Liver (tissue), 9 donors: ENCODE data around the gene JAG2. TPM values are rescaled to one million over a fixed set of nuclear protein-coding genes. Genes with fewer than 3 reads are reported as not detected.
"Not testable (repeated sequence)": the region's sequence is repeated elsewhere in the genome, so short reads cannot be mapped to it uniquely, and the experiment has no call there.

Source experiments
- DNase-seq: peaks from one replicate; pipeline ENCODE4 v3.0.0-alpha.2; 2017; ENCODE audit warnings: low spot score
- H3K27ac ChIP-seq, 2 donors: one replicate each; pipeline ENCODE4 v1.7.0; 2013; ENCODE audit warnings: inconsistent platforms in 2 of 2, low read length in 2 of 2, control low read depth in 1 of 2, low read depth in 1 of 2, mild to moderate bottlenecking in 1 of 2
- H3K27me3 ChIP-seq, 4 donors: one replicate each; pipeline versions ENCODE4 v1.6.1 to v1.7.0; 2013; ENCODE audit warnings: low read length in 3 of 4, inconsistent platforms in 1 of 4, mild to moderate bottlenecking in 1 of 4, moderate library complexity in 1 of 4; ENCODE audit not compliant: control insufficient read depth in 4 of 4, insufficient read depth in 4 of 4
- H3K36me3 ChIP-seq, 4 donors: one replicate each; pipeline versions ENCODE4 v1.6.1 to v1.7.0; 2013; ENCODE audit warnings: low read length in 3 of 4, mild to moderate bottlenecking in 3 of 4, low read depth in 1 of 4, moderate library complexity in 1 of 4; ENCODE audit not compliant: control insufficient read depth in 4 of 4, insufficient read depth in 3 of 4
- H3K4me1 ChIP-seq, 4 donors: one replicate each; pipeline versions ENCODE4 v1.6.1 to v1.7.0; 2013; ENCODE audit warnings: low read length in 3 of 4, mild to moderate bottlenecking in 3 of 4, moderate library complexity in 1 of 4; ENCODE audit not compliant: control insufficient read depth in 4 of 4, insufficient read depth in 4 of 4
- H3K4me3 ChIP-seq, 3 donors: one replicate each; pipeline versions ENCODE4 v1.6.1 to v1.7.0; 2013; ENCODE audit warnings: low read length in 3 of 3, control low read depth in 1 of 3, low read depth in 1 of 3, mild to moderate bottlenecking in 1 of 3
- H3K9ac ChIP-seq, 2 donors: one replicate each; pipeline ENCODE4 v1.7.0; 2013; ENCODE audit warnings: low read length in 2 of 2, mild to moderate bottlenecking in 2 of 2, moderate library complexity in 2 of 2, control low read depth in 1 of 2, low read depth in 1 of 2
- H3K9me3 ChIP-seq, 4 donors: one replicate each; pipeline versions ENCODE4 v1.6.1 to v1.7.0; 2013; ENCODE audit warnings: low read length in 3 of 4; ENCODE audit not compliant: control insufficient read depth in 4 of 4
- ATF3 ChIP-seq: IDR thresholded peaks from 2 replicates; pipeline ENCODE4 v1.6.1; 2016; ENCODE audit warnings: antibody characterized with exemption
- EGR1 ChIP-seq, 2 donors: IDR thresholded peaks; 2 replicates each; pipeline ENCODE4 v1.6.1; 2016 to 2018; ENCODE audit warnings: antibody characterized with exemption in 2 of 2, low read depth in 2 of 2
- FOXA1 ChIP-seq: IDR thresholded peaks from 2 replicates; pipeline ENCODE4 v1.6.1; 2016; ENCODE audit warnings: antibody characterized with exemption
- FOXA2 ChIP-seq: IDR thresholded peaks from 2 replicates; pipeline ENCODE4 v1.6.1; 2016; ENCODE audit warnings: antibody characterized with exemption
- GABPA ChIP-seq, 2 donors: IDR thresholded peaks in 1 of 2; conservative IDR thresholded peaks in 1 of 2; 2 replicates each; pipeline ENCODE4 v1.6.1; 2016; ENCODE audit warnings: antibody characterized with exemption in 2 of 2, mild to moderate bottlenecking in 1 of 2, moderate library complexity in 1 of 2
- HNF4G ChIP-seq: IDR thresholded peaks from 2 replicates; pipeline ENCODE4 v1.6.1; 2016; ENCODE audit warnings: antibody characterized with exemption
- JUND ChIP-seq, 2 donors: IDR thresholded peaks; 2 replicates each; pipeline ENCODE4 v1.6.1; 2016; ENCODE audit warnings: antibody characterized with exemption in 2 of 2
- REST ChIP-seq: IDR thresholded peaks from 2 replicates; pipeline ENCODE4 v1.6.1; 2016; ENCODE audit warnings: antibody characterized with exemption, mild to moderate bottlenecking
- RXRA ChIP-seq, 2 donors: IDR thresholded peaks; 2 replicates each; pipeline ENCODE4 v1.6.1; 2017 to 2018; ENCODE audit warnings: antibody characterized with exemption in 2 of 2, mild to moderate bottlenecking in 1 of 2
- TAF1 ChIP-seq: conservative IDR thresholded peaks from 2 replicates; pipeline ENCODE4 v1.6.1; 2016; ENCODE audit warnings: antibody characterized with exemption, mild to moderate bottlenecking
- YY1 ChIP-seq: IDR thresholded peaks from 2 replicates; pipeline ENCODE4 v1.6.1; 2016; ENCODE audit warnings: antibody characterized with exemption, mild to moderate bottlenecking
- WGBS: extraction: QIAGEN DNeasy Blood & Tissue Kit; methylation state at CpG from one replicate; pipeline ENCODE4 v1.1.7; 2013; 5-methylcytosine and 5-hydroxymethylcytosine counted together
- polyA plus RNA-seq, 2 donors: library from polyadenylated mRNA; stranded (reverse) in 1 of 2; unstranded in 1 of 2; fragments of 200-250 nt in 1 of 2; fragments of >200 nt in 1 of 2; fragmentation: Nextera tagmentation in 1 of 2; extraction: Ambion mirVana in 1 of 2; gene quantifications; one replicate each; pipeline versions ENCODE4 v1.2.1 to v1.2.3, GENCODE V29; 2013 to 2015
- total RNA-seq, 2 donors: library from RNA; depleted of rRNA; stranded (reverse); fragments of >200 nt; gene quantifications; one replicate each; pipeline ENCODE4 v1.2.3, GENCODE V29; 2014
- donor health status: healthy.
- donor health status: healthy.
- donor health status: healthy.
- donor health status: healthy.
- donor health status: healthy.

JAG2 gene
- total and polyA plus RNA-seq, 4 donors, result 0.24 to 1.0 (median 0.54) TPM

- no peaks in the 10 kb centered on the region for H3K36me3 ChIP-seq
These were observed 51.3 kb downstream of the JAG2 start for GRCh38 chr14:105117257-105117646.

GRCh38 chr14:105116451-105117256 is 51.9 kb downstream of the JAG2 start:
- no peak for DNase-seq

More at GRCh38 chr14:105117257-105117646, 51.3 kb downstream of the JAG2 start:
- Histone ChIP-seq H3K27ac (no peak overlapping the region), H3K9me3 (peaks cover 4 to 11% (median 9%) of the 10 kb centered on the region in 4 donors), H3K27me3 (peaks cover 0 to 2% (median 0%) of the 10 kb centered on the region in 4 donors), H3K4me3 (no peak overlapping the region), H3K9ac (no peak overlapping the region), H3K4me1 (no peaks in the 10 kb centered on the region)
- WGBS, result 86% methylated on average over 2 of the region's 2 CpGs
- TF ChIP-seq JUND (IDR thresholded peaks at IDR 0.05), result no peak
- TF ChIP-seq YY1, result no peak
- no peak for TF ChIP-seq RXRA (IDR thresholded peaks at IDR 0.05)
- DNase-seq, result no peak

GRCh38 chr14:105109243-105109642 is 59.3 kb downstream of the JAG2 start:
- H3K9ac ChIP-seq, H3K9me3 ChIP-seq, H3K4me1 ChIP-seq, H3K27me3 ChIP-seq, H3K36me3 ChIP-seq, H3K27ac ChIP-seq, DNase-seq, H3K4me3 ChIP-seq: not testable (repeated sequence)
- 90% methylated on average over 8 of the region's 8 CpGs for WGBS

More at GRCh38 chr14:105116451-105117256, 51.9 kb downstream of the JAG2 start:
- no peak overlapping the region for H3K27ac ChIP-seq
- 87% methylated on average over 12 of the region's 12 CpGs for WGBS
- peaks cover 3 to 8% (median 5%) of the 10 kb centered on the region in 4 donors for H3K9me3 ChIP-seq
- no peaks in the 10 kb centered on the region for H3K27me3 ChIP-seq
- H3K4me3 ChIP-seq, result no peak overlapping the region
- H3K4me1 ChIP-seq, result no peaks in the 10 kb centered on the region
- TF ChIP-seq YY1, result no peak
- no peak for TF ChIP-seq FOXA1
- TF ChIP-seq REST, result no peak
- no peak for TF ChIP-seq FOXA2
- no peak for TF ChIP-seq JUND (IDR thresholded peaks at IDR 0.05)
- no peak for TF ChIP-seq HNF4G
- TF ChIP-seq GABPA (IDR thresholded peaks at IDR 0.05 in 1 of 2, conservative IDR thresholded peaks at IDR 0.05 in 1 of 2), result no peak
- no peak for TF ChIP-seq ATF3
- TF ChIP-seq EGR1 (IDR thresholded peaks at IDR 0.05; ENCODE audit: low read depth in 2 of 2), result no peak
- no peak for TF ChIP-seq TAF1
- no peak overlapping the region for H3K9ac ChIP-seq
- H3K36me3 ChIP-seq, result no peaks in the 10 kb centered on the region
